HCT116 (cell line): ENCODE results near the gene PTPN2. TPM values are rescaled to one million over a fixed set of nuclear protein-coding genes. Genes with fewer than 3 reads are reported as not detected.

Experiments used
- ATAC-seq: fragments of 200-7000 bp; cut with Tn5 transposase; 2 replicates; pipeline ENCODE4 v1.9.1; 2020; ENCODE audit warnings: mild to moderate bottlenecking, moderate library complexity
- BruUV-seq: library from RNA; stranded (reverse); fragments of 400-500 nt; replicated peaks from 2 replicates; lab custom pipeline; 2021; lab: Mats Ljungman, UMichigan
- CTCF ChIA-PET: fragments of 300-600 bp; sonication (Branson Sonifier 250); formaldehyde crosslinking; loops from one replicate; lab custom pipeline; 2021; ENCODE audit warnings: antibody characterized with exemption; lab: Charles Lee
- POLR2A ChIA-PET: fragments of 300-600, 350-600 bp; sonication (Branson Sonifier 250); formaldehyde crosslinking; loops from one replicate; lab custom pipeline; 2021; ENCODE audit warnings: antibody characterized with exemption; lab: Charles Lee
- RAD21 ChIA-PET, 2 experiments: fragments of 300-600 bp; sonication (Branson Sonifier 250); formaldehyde crosslinking; loops; one replicate each; lab custom pipeline; 2023; ENCODE audit warnings: low total read pairs in 2 of 2; ENCODE audit not compliant: uncharacterized antibody in 2 of 2, unreplicated experiment in 2 of 2, low non-redundant PET in 1 of 2; lab: Charles Lee
- DNase-seq: peaks from one replicate; pipeline ENCODE4 v3.0.0-alpha.2; 2010; ENCODE audit warnings: low read depth, low spot score
- H2AFZ ChIP-seq: fragments of 200-600 bp; shearing (Covaris generic), sonication (generic); 2 replicates; pipeline ENCODE4 v1.6.1; 2017; ENCODE audit warnings: low read depth, mixed run types, mixed read lengths, antibody characterized with exemption, low read length; ENCODE audit not compliant: poor library complexity, severe bottlenecking
- H3K27ac ChIP-seq: 2 replicates; pipeline ENCODE4 v1.5.1; 2012; ENCODE audit warnings: low read depth, low read length
- H3K27me3 ChIP-seq: fragments of 200-600 bp; sonication (generic); 2 replicates; pipeline ENCODE4 v1.6.1; 2016; ENCODE audit warnings: mixed run types, low read length, mixed read lengths; ENCODE audit not compliant: insufficient read depth
- H3K36me3 ChIP-seq, 2 experiments: fragments of 200-500 bp in 1 of 2; fragments of 200-600 bp in 1 of 2; sonication (Bioruptor generic) in 1 of 2; sonication (generic) in 1 of 2; 2 replicates each; pipeline versions ENCODE4 v1.5.1 to v1.6.1; 2014 to 2016; ENCODE audit warnings: low read length in 2 of 2, inconsistent platforms in 1 of 2, mixed read lengths in 1 of 2, mixed run types in 1 of 2; ENCODE audit not compliant: insufficient read depth in 2 of 2, control insufficient read depth in 1 of 2
- H3K4me1 ChIP-seq, 2 experiments: fragments of 200-600 bp in 1 of 2; sonication (generic) in 1 of 2; 2 replicates each; pipeline versions ENCODE4 v1.5.1 to v1.6.1; 2012 to 2017; ENCODE audit warnings: low read length in 2 of 2, inconsistent platforms in 1 of 2, mild to moderate bottlenecking in 1 of 2, mixed read lengths in 1 of 2, mixed run types in 1 of 2, moderate library complexity in 1 of 2; ENCODE audit not compliant: insufficient read depth in 2 of 2, control insufficient read depth in 1 of 2
- H3K4me2 ChIP-seq: fragments of 200-600 bp; sonication (generic); 2 replicates; pipeline ENCODE4 v1.6.1; 2017; ENCODE audit warnings: mixed run types, low read length, mixed read lengths
- H3K4me3 ChIP-seq, 2 experiments: fragments of 200-600 bp in 1 of 2; sonication (generic) in 1 of 2; replicated peaks in 1 of 2; 2 replicates each; pipeline ENCODE4 v1.5.1; 2011 to 2016; ENCODE audit warnings: low read length in 2 of 2, control low read depth in 1 of 2, low read depth in 1 of 2, mild to moderate bottlenecking in 1 of 2, mixed read lengths in 1 of 2, mixed run types in 1 of 2
- H3K79me2 ChIP-seq: fragments of 200-600 bp; sonication (generic); 2 replicates; pipeline ENCODE4 v1.6.1; 2017; ENCODE audit warnings: mild to moderate bottlenecking, mixed run types, low read length, moderate library complexity, mixed read lengths; ENCODE audit not compliant: insufficient read depth
- H3K9ac ChIP-seq: fragments of 200-600 bp; sonication (generic); 2 replicates; pipeline ENCODE4 v1.6.1; 2016; ENCODE audit warnings: low read length, mixed read lengths
- H3K9me2 ChIP-seq: fragments of 200-600 bp; sonication (generic), shearing (Covaris generic); 2 replicates; pipeline ENCODE4 v1.6.1; 2017; ENCODE audit warnings: mixed run types, mild to moderate bottlenecking, moderate library complexity; ENCODE audit not compliant: insufficient read depth
- H3K9me3 ChIP-seq, 2 experiments: fragments of 200-500 bp in 1 of 2; fragments of 200-600 bp in 1 of 2; sonication (Bioruptor generic) in 1 of 2; sonication (generic) in 1 of 2; 2 replicates each; pipeline ENCODE4 v1.6.1; 2014 to 2017; ENCODE audit warnings: low read length in 2 of 2, mixed read lengths in 2 of 2, inconsistent platforms in 1 of 2, low read depth in 1 of 2, mild to moderate bottlenecking in 1 of 2, mixed run types in 1 of 2, moderate library complexity in 1 of 2; ENCODE audit not compliant: control insufficient read depth in 1 of 2, insufficient read depth in 1 of 2
- H4K20me1 ChIP-seq: fragments of 200-600 bp; sonication (generic), shearing (Covaris generic); 2 replicates; pipeline ENCODE4 v1.6.1; 2017; ENCODE audit warnings: mixed run types, mild to moderate bottlenecking, moderate library complexity; ENCODE audit not compliant: insufficient read depth
- CEBPB ChIP-seq: IDR thresholded peaks from 2 replicates; pipeline ENCODE4 v1.6.1; 2012; ENCODE audit warnings: low read depth
- ELF1 ChIP-seq: IDR thresholded peaks from 2 replicates; pipeline ENCODE4 v1.6.1; 2012; ENCODE audit warnings: low read depth, borderline replicate concordance
- EZH2phosphoT487 ChIP-seq: fragments of 200-600 bp; IDR thresholded peaks from 2 replicates; pipeline ENCODE4 v1.6.1; 2018; ENCODE audit warnings: antibody characterized with exemption, borderline replicate concordance
- POLR2AphosphoS5 ChIP-seq: IDR thresholded peaks from 2 replicates; pipeline ENCODE4 v1.6.1; 2011; ENCODE audit warnings: mild to moderate bottlenecking, low read depth, low read length, moderate library complexity
- YY1 ChIP-seq: IDR thresholded peaks from 2 replicates; pipeline ENCODE4 v1.6.1; 2011; ENCODE audit warnings: low read length, low read depth, moderate library complexity, mild to moderate bottlenecking; ENCODE audit not compliant: insufficient replicate concordance; ENCODE audit errors: extremely low read depth
- ZNF274 ChIP-seq: fragments of 200-500 bp; sonication (Bioruptor generic); IDR thresholded peaks from 2 replicates; pipeline ENCODE4 v1.6.1; 2014; ENCODE audit warnings: mild to moderate bottlenecking, low read depth, low read length, inconsistent platforms
- intact Hi-C: fragments of 100-400 bp; cut with micrococcal nuclease; formaldehyde crosslinking; loops from 2 replicates; pipeline ENCODE4 v1.10.0; 2022
- total RNA-seq: library from RNA; stranded (reverse); gene quantifications from one replicate; pipeline ENCODE4 v1.2.1, GENCODE V29; 2021; ENCODE audit not compliant: unreplicated experiment
- TF ChIP-seq, protein P1 (sequence below): IDR thresholded peaks from 2 replicates; pipeline ENCODE4 v1.6.1; 2012

Gene PTPN2
- total RNA-seq, 1 experiment from 2014 or later: 50.3 TPM

DNA sequence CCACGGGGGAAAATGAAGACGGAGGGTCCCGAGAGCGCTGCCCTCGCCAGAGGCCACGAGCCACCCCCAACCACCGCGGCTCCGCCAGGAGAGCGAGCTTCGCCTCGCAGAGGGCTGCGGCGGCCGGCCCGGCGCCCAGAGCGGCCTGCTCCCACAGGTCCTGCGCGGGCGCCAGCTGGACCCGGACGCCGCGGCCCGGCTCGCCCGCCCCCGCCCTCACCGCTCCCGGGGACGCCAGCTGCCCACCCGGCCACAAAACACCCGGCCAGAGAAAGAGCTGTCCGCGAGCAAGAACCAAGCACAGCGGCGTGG lies 709 bp downstream of the PTPN2 start:
- H4K20me1 ChIP-seq: no peaks in the 10 kb centered on the region; the same call in 1 of the 2 replicates
- no peaks in the 10 kb centered on the region for H3K9me2 ChIP-seq
- intact Hi-C loops: loop anchor here (2.0 kb wide), 1 partner anchor 65 kb away; the partner anchor contains the start of gene SEH1L
- peaks cover 3 to 18% of the 10 kb centered on the region in 2 experiments for H3K4me1 ChIP-seq
- H3K4me3 ChIP-seq: peak overlapping the region; percentile 81 to 87
- H2AFZ ChIP-seq: no peak overlapping the region
- DNase-seq (no peak), ATAC-seq (peak; percentile 11)
- ChIA-PET POLR2A (interaction anchor here (0.6 to 1.5 kb wide), 14 partner anchors 8 to 589 kb away, joined by 3 to 6 read pairs (median 4); partner anchors contain the start of genes CEP192, CEP76, PSMG2 and SEH1L), CTCF (interaction anchor here (1.0 kb wide), 1 partner anchor 611 kb away, joined by 4 read pairs; no protein-coding TSS in a partner anchor), RAD21 (interaction anchor here in 1 of 2 experiments (0.7 kb wide), 1 partner anchor 21 kb away, joined by 4 read pairs; no protein-coding TSS in a partner anchor)
- peak overlapping the region; percentile 86 for H3K9ac ChIP-seq
- peak overlapping the region; percentile 91 for H3K4me2 ChIP-seq
- H3K9me3 ChIP-seq: no peaks in the 10 kb centered on the region
- H3K36me3 ChIP-seq: no peaks in the 10 kb centered on the region
- BruUV-seq: no TSS peak
- peak overlapping the region; percentile 96 for H3K27ac ChIP-seq
- peaks cover 52% of the 10 kb centered on the region for H3K79me2 ChIP-seq
- H3K27me3 ChIP-seq: no peaks in the 10 kb centered on the region
- no peak for TF ChIP-seq YY1
- no peak for TF ChIP-seq POLR2AphosphoS5
- no peak for TF ChIP-seq ZNF274
- TF ChIP-seq, protein P1, sequence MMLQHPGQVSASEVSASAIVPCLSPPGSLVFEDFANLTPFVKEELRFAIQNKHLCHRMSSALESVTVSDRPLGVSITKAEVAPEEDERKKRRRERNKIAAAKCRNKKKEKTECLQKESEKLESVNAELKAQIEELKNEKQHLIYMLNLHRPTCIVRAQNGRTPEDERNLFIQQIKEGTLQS: no peak
- TF ChIP-seq EZH2phosphoT487: no peak
- no peak for TF ChIP-seq CEBPB
- TF ChIP-seq ELF1: no peak
